ENCODE results near the gene FBXW7.

GRCh38 chr4:152458801-152459302, 77.0 kb downstream of the FBXW7 start:
- TF ChIP-seq POU6F1 (CRISPR knock-in tag; IDR thresholded peaks at IDR 0.05; ENCODE audit: borderline replicate concordance, low read depth) = no peak
- TF ChIP-seq PATZ1 (CRISPR knock-in tag; IDR thresholded peaks at IDR 0.05; ENCODE audit: borderline replicate concordance) = no peak
- TF ChIP-seq TCF4 (CRISPR knock-in tag; IDR thresholded peaks at IDR 0.05; ENCODE audit: borderline replicate concordance) = no peak
- TF ChIP-seq BACH2 (CRISPR knock-in tag; IDR thresholded peaks at IDR 0.05; ENCODE audit: borderline replicate concordance) = no peak
- TF ChIP-seq CSRNP3 (CRISPR knock-in tag; IDR thresholded peaks at IDR 0.05) = no peak
- no peak for TF ChIP-seq ZNF70 (CRISPR knock-in tag; IDR thresholded peaks at IDR 0.05)
- no peak for TF ChIP-seq ESRRG (CRISPR knock-in tag; IDR thresholded peaks at IDR 0.05)
- TF ChIP-seq GLIS3 (CRISPR knock-in tag; IDR thresholded peaks at IDR 0.05) = no peak
- TF ChIP-seq ZNF565 (CRISPR knock-in tag; conservative IDR thresholded peaks at IDR 0.05; ENCODE audit: low read depth) = no peak
- no peak for TF ChIP-seq ZFP30 (CRISPR knock-in tag; IDR thresholded peaks at IDR 0.05)
- no peak for TF ChIP-seq ZNF8 (CRISPR knock-in tag; IDR thresholded peaks at IDR 0.05)
- TF ChIP-seq ZC3H10 (CRISPR knock-in tag; IDR thresholded peaks at IDR 0.05) = no peak
